ENCODE results near the gene ZNF532.
A peak's percentile ranks its signal among the peaks of the same experiment; 100 is the strongest.

ZNF532 gene

DNA sequence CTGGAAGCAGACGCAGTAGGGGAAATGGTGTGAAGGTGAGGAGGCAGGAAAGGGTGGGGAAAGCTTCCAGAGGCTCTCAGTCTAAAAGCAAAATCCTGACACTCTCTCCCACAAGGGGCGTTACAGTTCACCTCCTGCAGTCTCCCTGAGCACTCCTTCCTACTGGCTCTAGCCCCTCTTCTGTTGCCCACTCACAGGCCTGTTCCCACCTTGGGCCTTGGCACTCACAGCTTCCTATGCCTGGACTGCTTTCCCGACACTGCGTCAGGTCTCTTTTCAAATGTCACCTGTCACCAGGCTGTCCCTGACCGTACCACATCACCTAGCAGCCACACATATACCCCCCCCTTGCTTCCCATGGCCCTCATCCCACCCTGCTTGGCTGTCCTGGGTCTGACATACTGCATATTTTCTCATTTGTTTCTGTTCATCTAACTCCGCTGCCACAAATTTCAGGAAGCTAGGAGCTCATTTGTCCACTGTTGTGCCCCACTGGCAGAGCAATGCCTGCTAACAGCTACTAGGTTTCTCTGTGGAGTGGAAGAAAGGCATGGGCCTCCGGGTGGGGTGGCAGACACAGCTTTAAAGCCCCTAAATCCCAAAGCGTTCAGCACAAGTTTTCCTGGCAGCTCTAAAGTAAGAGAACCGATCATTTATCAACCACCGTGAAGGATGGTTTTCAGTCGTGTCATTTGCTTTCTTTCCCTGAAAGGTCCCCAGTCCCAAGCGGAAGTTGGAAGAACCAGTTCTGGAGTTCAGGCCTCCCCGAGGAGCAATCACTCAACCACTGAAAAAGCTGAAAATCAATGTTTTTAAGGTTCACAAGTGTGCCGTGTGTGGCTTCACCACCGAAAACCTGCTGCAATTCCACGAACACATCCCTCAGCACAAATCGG, 118.8 kb downstream of the ZNF532 start:
- DNase-seq = no peak

DNA sequence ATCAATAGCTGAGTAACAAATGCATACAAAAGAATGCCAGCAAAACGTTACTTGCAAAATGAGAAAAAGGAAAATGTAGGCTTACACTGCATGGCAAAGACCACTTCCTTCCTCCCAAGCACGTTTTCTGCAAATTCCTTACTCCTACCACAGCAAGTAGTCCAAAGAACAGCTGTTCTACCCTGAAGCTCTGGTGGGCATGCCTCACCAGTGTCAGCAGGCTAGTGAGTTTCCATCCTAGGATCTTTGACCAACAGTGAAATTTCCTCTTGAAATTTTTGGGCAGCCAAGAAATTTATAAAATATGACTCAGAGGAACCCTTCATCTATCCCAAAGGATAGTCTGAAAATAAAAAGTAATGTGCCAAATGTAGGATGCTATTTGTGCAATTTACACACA, 123.9 kb downstream of the ZNF532 start:
- no peak for DNase-seq

DNA sequence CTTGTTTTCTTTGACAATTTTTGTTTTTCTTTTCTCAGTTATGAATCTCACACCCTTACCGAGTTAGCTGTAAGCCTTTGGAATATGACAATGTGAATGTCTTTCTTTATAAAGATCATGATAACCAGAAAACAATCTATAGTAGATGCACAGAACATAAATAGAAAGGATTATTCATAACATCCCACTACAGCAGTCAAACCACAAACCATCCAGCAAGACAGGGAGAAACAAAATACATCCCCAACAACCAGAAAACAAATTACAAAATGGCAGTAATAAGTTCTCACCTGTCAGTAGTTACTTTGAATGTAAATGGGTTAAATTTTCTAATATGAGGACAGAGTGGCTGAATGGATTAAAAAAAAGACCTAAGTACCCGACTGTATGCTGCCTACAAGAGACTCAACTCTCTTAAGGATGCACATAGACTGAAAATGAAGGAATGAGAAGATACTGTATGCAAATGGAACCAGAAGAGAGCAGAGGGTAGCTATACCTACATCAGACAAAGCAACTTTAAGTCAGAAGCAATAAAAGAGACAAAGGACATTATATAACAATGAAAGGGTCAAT, 124.6 kb downstream of the ZNF532 start:
- no peak for DNase-seq

DNA sequence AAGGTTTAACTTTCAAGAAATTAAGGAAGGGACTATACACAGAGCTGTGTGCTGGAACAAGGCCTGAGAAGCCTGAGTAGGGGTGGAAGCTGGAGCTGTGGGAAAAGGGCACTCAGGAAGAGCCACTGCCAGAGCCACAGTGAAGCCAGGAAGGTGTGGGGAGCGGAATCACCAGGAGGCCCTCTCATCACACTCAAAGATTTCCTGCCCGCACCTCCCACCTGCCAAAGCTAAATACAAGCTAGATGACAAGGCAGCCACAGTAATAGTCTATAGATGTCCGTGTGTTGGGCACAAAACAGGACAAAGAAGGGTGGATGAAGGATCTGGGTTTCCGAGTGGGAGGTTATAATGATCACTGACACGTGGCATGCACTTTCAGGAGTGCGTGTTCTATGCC, 126.0 kb downstream of the ZNF532 start:
- no peak for DNase-seq

DNA sequence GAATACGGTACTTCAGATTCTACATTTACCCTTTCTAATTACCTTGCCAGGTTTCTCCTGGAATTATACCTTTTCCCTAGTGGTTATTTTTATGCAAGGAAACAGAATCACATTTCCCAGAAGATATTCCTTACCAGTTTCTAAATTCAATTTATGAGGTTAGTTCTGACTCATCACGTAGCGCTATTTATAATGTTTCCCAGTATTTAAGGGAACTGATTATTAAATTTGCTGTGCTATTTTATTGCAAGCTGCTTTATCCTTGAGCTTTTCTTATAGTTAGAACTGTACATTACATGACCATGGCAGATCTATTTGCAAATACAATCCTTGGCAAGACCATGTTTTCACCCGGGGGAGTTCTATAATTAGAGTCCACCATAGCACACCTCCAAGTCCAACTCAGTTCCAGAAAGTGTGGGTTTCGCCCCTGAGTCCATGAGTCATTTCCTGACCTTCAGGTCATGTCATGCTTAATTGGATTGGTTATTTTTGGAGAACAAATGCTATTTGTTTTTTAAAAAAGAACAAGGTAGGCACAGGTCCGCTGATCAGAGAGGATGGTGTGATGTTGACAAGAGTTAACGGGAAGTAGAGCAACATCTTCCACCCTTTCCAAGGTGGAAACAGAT, 126.6 kb downstream of the ZNF532 start:
- no peak for DNase-seq

DNA sequence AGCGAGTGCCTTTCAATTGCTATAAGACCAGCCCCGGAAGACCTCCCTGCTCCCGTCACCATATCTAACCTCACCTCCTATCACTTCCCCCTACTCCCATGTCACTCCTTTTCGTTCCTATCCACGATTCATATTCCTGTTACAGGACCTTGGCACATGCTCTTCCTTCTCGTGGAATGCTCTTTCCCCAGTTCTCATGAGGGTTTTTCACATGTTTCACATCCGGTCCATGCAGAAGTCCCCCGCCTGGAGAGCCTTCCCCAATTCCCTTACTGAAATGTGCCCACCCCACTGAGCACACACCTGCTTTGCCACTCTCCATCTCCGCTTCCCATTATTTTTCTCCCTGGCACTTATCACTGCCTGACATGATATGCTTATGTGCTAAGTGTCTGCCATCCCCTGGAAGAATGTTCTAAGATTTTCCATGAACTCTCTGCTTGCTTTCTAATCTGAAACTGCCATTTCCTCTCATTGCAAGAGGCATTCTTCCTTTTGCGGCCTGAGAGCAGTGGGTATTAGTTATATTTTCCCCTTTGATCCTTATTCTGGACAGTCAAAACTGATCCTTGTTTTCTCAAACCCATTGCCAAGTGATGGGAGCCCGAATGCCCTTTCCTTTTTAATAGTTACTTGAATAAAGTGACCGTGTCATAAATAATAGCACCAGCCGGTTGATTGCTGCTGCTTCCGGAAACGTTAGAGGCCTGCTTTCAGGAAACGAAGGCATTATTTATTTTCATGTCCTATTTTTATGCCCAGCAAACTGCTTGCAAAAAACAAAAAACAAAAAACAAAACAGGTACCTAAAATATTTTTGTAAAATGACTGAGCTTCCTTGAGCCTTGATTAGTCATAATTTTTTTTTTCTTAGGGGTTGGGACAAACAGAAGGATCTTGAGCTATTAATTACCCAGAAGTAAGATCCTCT, 127.9 kb downstream of the ZNF532 start:
- DNase-seq = no peak

DNA sequence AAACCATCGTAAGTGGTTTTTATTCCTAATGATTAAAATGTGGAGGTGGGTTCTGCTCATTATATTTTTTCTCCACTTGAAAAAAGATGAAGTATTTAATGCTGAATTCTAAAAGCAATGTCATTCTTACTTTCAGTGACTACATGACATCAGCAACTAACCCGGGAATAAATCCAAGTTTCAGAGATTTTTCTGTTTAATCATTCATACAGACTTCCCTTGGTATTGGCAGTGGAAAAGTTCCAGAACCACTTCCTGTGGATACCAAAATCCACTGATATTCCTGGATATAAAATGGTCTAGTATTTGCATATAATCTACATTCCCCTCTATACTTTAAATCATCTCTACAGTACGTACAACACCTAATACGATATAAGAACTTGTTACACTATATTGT, 128.6 kb downstream of the ZNF532 start:
- DNase-seq = no peak

DNA sequence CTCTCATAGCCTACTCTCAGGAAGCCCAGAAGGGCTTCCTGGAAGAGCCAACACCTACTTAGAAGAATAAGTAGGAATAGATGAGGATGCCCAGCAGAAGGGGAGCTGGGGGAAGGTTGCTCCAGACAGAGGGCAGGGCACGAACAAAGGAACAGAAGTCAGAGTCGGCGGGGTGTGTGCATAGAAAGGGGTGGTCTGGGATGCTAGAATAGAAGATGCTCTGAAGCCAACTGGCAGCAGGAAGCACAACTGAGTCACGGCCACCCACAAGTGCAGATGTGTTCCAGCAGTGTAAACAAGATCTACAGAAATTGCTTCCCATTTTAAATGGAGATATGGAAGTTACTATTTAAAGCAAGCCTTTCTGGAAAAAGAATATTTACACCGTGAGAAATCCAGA, 131.0 kb downstream of the ZNF532 start:
- no peak for DNase-seq

DNA sequence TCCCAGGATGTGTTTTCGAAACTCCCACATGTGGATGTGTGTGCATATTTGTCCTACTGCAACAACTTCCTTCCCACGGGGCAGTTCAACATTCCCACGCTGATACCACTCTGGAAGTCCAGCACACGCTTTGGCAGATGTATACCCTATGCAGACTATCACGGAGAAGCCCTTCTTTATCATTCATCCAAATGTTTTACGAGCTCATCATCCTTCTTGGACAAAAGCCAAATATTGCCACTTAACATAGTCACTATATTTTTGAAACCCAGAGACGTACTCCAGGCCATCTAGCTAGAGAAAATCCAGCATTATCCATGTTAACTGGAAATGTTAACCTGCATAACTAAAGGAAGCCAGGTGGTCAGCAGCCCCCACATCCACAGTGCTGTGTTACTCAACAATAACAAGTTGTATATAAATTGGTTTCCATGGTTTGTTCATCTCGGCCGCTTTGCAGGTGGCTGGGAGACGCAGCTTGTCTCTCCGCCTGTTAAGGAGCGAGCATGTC, 131.5 kb downstream of the ZNF532 start:
- peak; percentile 0 to 10 for DNase-seq

DNA sequence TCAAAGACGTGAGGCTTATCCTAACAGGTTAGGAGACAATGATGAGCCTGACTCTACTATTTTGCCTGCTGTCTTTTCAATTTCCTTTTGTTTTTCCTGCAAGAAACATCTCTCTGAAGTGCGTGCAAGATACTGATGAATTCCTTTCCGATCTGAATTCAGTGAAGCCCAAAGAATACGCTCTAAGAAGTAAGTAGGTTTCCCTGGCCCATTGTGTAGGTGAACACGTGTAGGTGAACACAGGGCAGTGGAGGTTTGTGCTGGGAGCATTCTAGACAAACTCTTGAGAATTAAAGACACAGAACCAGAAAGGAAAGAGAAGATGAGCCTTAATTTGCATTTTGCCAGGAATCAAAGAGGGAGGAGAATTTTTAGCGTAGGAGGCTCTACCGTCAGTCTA, 132.0 kb downstream of the ZNF532 start:
- DNase-seq = no peak

DNA sequence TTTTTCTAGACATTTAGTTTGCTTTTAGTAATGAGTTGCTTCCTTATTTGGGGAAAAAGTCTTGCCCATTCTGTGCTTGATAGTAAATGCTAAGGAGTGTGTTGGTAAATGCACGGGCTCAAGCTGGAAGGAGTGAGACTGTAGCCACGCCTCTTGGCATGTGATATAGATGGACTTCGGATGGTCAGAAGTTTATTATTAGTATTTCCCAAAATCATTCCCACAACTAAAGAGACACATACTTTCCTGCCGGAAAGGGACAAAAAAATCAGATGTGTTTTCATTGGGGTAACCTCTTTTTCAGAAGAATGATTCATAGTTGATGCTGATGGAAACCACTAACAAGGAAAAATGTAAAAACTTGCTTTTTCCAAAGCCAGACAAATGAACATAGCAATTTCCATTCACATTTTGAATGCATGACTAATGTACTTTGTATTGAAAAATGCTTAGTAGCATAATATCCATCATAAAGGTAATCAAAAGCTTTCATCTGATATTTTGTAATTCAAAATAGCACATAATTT, 133.2 kb downstream of the ZNF532 start:
- no peak for DNase-seq

DNA sequence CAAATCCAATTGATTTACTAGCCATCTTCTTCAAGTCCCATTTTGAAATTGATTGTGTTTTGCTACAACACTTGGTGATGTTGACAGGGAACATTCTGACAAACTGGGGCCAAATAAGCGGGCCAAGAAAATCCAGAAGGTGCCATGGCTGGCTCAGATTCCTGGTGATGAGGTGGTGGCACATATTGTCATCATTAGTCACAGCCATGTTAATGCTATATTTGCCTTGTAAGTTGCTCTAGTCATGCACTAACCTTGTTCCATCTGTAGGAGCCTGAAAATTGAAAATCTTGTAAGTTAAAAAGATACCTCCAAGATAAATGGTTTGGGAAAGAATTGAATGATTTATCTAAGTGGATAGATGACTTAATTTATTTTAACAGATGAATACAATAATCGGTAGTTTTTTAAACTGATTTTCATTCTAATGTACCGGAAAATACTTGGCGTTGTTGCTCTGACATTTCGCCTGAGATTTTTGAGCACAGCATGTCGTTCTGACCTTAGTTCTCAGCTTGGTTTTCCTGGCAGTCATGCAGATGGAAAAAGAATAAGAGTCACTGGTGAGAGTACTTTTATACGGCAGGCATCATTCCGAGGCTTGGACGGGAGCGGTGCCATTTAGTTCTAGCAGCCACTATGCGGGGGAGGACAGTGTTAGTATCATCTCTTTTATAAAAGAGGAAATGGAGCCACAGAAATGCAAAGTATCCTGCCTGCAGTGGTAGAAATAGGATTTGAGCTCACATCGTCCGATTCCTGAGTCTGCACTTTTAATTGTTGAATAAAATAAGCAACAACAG, 133.9 kb downstream of the ZNF532 start:
- DNase-seq = no peak

DNA sequence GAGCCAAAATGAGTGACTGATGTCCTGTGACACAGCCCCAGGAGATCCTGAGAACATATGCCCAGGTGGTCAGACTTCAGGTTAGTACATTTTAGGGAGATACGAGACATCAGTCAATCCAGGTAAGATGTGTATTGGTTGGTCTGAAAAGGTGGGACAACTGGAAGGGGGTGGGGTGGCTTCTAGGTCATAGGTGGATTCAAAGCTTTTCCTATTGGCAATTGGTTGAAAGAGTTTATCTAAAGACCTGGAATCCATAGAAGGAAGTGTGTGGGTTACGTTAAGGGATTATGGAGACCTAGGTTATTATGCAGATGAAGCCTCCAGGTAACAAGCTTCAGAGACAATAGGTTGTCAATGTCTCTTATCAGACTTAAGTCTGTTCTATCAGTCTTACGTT, 136.5 kb downstream of the ZNF532 start:
- no peak for DNase-seq

DNA sequence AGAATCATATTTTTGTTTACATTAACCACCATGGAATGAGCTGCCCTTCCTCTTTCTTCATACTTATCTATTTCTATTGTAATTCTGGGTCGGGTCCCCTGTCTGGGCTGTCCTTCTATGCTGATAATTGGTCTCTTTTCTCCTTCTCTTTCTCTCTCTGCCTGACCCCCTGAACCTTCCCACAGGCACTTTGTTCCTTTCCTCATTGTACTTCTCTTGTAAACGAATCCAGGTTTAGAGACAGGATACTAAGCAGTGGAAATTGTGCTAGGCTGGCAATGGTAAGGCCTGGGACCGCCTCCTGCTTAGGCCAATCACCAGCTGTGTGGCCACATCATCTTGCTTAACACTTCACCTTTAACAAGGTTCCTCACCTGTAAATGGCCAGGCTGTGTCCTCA, 137.0 kb downstream of the ZNF532 start:
- DNase-seq = no peak

DNA sequence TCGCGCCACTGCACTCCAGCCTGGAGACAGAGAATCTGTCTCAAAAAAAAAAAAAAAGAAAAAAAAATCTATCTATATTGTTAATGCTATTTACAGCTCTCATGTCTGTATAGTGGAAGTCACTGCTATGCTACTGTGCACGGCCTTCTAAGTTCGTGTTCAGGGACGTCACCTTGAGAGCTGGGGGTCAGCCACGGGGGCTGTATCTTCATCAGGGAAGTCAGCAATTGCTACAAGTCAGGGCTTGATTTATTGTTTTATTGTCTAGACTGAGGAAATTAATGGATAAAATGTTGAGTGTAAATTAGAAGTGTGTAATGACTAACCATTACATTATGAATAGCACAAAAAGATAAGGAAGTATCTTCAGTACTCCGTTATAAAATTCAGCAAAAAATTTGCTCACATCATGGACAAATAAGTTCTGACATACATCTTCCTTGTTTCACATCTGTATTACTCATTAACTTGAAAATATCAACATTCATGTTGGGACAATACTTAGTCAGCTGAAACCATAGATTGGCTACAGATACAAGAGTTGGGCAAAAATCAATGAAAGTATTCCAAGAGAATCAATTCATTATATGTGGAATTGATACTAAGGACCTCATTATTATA, 138.4 kb downstream of the ZNF532 start:
- no peak for DNase-seq

DNA sequence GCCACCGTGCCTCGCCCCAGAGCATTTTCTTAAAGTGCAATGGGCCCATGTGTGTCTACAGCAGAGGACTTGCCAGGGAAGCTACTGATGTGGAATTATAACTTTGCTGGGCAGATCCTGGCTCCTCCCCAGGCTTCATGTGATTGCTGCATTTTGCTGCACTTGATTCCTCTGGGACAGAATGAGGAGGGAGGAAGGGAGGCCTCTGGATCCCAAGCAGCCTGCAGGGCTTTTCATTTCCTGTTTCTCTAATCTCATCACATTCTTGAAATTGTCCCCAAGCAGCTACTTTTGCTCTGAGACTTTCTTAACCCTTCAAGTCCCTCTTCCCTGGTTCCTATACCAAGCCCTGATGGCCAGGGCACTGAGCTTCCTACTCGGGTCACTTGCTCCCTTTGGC, 140.6 kb downstream of the ZNF532 start:
- no peak for DNase-seq

DNA sequence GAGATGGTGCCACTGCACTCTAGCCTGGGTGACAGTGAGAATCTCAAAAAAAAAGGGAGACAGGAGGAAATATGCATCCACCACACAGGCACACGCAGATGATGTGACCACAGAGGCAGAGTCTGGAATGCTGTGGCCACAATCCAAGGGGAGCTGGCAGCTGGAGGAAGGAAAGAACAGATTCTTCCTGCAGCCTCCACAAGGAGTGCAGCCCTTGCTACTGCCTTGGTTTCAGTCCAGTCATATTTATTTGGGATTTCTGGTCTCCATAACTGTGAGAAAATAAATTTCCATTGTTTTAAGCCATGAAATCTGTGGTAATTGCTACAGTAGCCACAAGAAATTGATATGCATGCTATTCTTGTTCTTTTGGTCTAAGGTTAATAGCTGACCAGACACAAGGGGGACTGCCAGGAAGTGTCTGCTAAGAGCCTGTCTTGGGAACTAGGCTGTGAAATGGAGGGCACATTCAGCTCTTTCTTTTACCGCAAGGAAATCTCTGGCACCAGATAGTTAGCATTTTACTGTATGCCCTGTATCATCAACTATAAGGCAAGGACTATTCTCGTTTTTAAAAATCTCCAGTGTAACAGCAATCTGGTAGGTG, 141.9 kb downstream of the ZNF532 start:
- no peak for DNase-seq

DNA sequence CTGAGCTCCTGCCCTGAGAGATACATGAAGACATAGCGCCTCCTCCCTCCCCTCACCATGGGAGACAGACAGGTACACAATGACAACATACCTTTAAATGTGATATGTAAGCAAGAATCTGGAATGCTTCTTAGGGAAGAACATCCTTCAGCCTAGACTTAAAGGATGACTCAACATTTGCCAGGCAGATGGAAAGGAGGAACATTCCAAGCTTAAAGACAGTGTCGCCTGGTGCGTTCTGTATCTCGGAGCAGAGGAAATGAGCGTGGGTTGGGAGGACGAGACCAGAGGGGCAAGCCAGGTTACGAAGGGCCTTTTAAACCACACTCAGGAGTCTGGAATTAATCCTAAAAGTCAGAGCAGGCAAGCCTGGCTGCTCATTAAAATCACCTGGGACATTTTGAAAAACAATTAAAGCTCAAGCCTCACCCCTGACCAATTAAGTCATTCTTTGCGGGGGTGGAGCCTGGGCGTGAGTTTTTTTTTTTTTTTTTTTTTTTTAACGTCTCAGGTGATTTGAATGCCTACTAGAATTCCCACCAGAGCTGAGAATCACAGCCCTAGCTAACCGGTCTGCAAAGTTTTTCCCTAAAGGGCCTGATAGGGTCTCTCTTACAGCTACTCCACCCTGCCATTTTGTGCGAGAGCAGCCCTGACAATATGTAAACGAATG, 143.8 kb downstream of the ZNF532 start:
- DNase-seq = no peak

DNA sequence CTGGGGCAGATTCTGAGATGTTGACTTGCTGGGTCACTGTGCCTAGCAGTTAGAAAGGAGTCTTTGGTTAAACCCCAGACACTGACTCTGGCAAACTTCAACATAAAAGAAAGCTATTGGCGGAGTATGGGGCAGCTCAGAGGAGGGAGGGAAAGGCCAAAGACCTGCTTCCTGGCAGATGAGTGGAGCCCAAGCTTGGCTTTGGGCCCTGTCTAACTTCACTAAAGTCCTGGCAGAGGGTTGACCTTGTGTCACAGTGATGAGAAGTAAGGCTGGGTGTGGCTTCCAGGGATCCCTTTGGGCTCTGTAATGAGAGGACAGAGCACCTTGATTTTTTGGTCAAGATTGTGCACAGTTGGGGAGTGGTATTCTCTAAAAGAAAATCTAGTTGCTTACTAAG, 145.2 kb downstream of the ZNF532 start:
- no peak for DNase-seq

DNA sequence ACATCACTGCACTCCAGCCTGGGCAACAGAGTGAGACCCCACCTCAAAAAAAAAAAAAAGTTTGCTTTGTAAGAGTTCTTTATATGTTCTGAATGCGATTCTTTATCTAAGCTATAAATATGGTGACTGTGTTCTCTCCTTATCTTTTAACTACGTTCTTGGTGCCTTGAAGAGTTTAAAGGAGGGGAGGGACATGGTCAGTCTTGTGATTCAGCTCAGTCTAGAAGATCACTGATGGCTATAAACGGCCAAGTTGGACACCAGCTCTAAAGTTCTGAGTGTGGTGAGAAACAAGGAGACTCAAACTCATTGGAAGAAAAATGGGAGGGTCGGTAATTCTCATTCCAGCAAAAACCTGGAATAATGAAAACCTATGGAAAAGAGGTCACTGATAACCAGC, 146.6 kb downstream of the ZNF532 start:
- DNase-seq = no peak
